MM.1S (cell line): Measurements from ENCODE around the gene RAB6B.

ENCODE experiments used
- DNase-seq: peaks from one replicate; pipeline ENCODE4 v3.0.0-alpha.2; 2015
- H2AFZ ChIP-seq: fragments of 300-600 bp; sonication (generic); 2 replicates; pipeline ENCODE4 v1.6.0; 2016; ENCODE audit warnings: antibody characterized with exemption, low read length
- H3F3A ChIP-seq: fragments of 300-600 bp; sonication (generic); 2 replicates; pipeline ENCODE4 v1.6.1; 2016; ENCODE audit warnings: mild to moderate bottlenecking, antibody characterized with exemption, low read length, moderate library complexity, mixed read lengths; ENCODE audit not compliant: insufficient read depth
- H3K27ac ChIP-seq: fragments of 300-600 bp; sonication (generic); 2 replicates; pipeline ENCODE4 v1.5.1; 2016; ENCODE audit warnings: mild to moderate bottlenecking, low read length
- H3K27me3 ChIP-seq: fragments of 300-600 bp; sonication (generic); replicated peaks from 2 replicates; pipeline ENCODE4 v1.6.0; 2016; ENCODE audit warnings: low read length; ENCODE audit not compliant: insufficient read depth
- H3K36me3 ChIP-seq: fragments of 300-600 bp; sonication (generic); replicated peaks from 2 replicates; pipeline ENCODE4 v1.6.1; 2016; ENCODE audit warnings: mild to moderate bottlenecking, low read length, mixed read lengths; ENCODE audit not compliant: insufficient read depth
- H3K4me1 ChIP-seq: fragments of 300-600 bp; sonication (generic); 2 replicates; pipeline ENCODE4 v1.6.1; 2016; ENCODE audit warnings: low read length, mixed read lengths
- H3K4me2 ChIP-seq: fragments of 300-600 bp; sonication (generic); 2 replicates; pipeline ENCODE4 v1.6.0; 2016; ENCODE audit warnings: low read depth, low read length
- H3K4me3 ChIP-seq: fragments of 300-600 bp; sonication (generic); 2 replicates; pipeline ENCODE4 v1.5.1; 2016; ENCODE audit warnings: low read length, mixed read lengths
- H3K79me2 ChIP-seq: fragments of 300-600 bp; sonication (generic); 2 replicates; pipeline ENCODE4 v1.6.1; 2016; ENCODE audit warnings: mixed run types, low read length, mixed read lengths
- H3K9ac ChIP-seq: fragments of 300-600 bp; sonication (generic); 2 replicates; pipeline ENCODE4 v1.6.1; 2016; ENCODE audit warnings: low read length, mixed read lengths
- H3K9me2 ChIP-seq: fragments of 300-600 bp; sonication (generic); replicated peaks from 2 replicates; pipeline ENCODE4 v1.6.1; 2016; ENCODE audit warnings: mild to moderate bottlenecking, low read length, mixed read lengths; ENCODE audit not compliant: insufficient read depth
- H3K9me3 ChIP-seq: fragments of 300-600 bp; sonication (generic); replicated peaks from 2 replicates; pipeline ENCODE4 v1.6.1; 2016; ENCODE audit warnings: mild to moderate bottlenecking, low read length, mixed read lengths; ENCODE audit not compliant: insufficient read depth
- H4K20me1 ChIP-seq: fragments of 300-600 bp; sonication (generic); 2 replicates; pipeline ENCODE4 v1.6.1; 2016; ENCODE audit warnings: mild to moderate bottlenecking, low read length, moderate library complexity, mixed read lengths; ENCODE audit not compliant: insufficient read depth
- EZH2 ChIP-seq: fragments of 300-600 bp; sonication (generic); optimal IDR thresholded peaks from 2 replicates; pipeline ENCODE3; 2017; ENCODE audit warnings: low read depth, mild to moderate bottlenecking, antibody characterized with exemption, low read length, mixed read lengths
- EZH2phosphoT487 ChIP-seq: fragments of 300-600 bp; sonication (generic); IDR thresholded peaks from 2 replicates; pipeline ENCODE4 v1.6.1; 2018; ENCODE audit warnings: antibody characterized with exemption, low read length
- TF ChIP-seq, protein P1 (sequence below): fragments of 300-600 bp; sonication (generic); IDR thresholded peaks from 2 replicates; pipeline ENCODE4 v1.5.1; 2016; ENCODE audit warnings: antibody characterized with exemption, low read length, mixed read lengths

The RAB6B gene

DNA sequence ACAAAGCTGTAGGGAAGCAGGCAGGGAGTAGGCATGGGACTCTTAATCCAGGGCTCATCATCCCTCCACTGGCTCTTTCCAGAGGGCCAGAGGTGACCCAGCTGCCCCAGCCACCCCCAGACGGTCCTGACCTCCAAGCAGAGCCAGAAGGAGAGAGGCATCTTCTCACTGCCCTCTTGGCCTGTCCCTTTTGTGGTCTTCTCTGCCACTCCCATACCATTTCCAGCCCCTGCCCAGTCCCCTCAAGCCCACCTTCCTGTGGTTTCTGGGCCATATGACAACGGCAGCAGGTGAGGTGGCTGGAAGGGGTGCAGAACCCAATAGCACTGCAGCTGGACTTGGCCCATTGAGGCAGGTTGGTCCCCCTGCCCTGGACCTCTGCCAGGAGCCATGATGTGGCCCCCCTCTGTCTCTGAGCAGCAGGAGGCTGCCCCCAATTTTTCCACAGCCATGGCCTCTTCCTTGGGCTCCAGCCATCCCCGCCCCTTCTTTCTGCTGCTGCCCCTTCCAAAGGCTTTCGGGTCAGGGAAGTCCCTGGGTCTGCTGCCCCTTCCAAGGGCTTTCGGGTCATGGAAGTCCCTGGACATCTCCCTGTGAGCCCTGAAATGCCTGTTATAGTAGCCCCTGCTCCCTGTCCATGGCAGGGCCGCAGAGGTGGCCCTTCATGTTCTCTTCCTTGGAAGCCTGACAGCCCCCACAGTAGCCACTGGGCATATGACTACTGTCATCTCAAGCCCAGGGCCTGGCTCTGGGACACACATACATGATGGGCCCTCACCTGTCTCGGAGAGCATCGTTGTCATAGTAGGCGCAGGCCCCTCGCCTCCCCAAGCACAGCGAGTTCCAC, 39.5 kb upstream of the RAB6B start:
- TF ChIP-seq, protein P1, sequence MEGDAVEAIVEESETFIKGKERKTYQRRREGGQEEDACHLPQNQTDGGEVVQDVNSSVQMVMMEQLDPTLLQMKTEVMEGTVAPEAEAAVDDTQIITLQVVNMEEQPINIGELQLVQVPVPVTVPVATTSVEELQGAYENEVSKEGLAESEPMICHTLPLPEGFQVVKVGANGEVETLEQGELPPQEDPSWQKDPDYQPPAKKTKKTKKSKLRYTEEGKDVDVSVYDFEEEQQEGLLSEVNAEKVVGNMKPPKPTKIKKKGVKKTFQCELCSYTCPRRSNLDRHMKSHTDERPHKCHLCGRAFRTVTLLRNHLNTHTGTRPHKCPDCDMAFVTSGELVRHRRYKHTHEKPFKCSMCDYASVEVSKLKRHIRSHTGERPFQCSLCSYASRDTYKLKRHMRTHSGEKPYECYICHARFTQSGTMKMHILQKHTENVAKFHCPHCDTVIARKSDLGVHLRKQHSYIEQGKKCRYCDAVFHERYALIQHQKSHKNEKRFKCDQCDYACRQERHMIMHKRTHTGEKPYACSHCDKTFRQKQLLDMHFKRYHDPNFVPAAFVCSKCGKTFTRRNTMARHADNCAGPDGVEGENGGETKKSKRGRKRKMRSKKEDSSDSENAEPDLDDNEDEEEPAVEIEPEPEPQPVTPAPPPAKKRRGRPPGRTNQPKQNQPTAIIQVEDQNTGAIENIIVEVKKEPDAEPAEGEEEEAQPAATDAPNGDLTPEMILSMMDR: no peak
- TF ChIP-seq EZH2 (no peak), EZH2phosphoT487 (no peak)
- H2AFZ ChIP-seq: no peak overlapping the region
- DNase-seq: no peak

DNA sequence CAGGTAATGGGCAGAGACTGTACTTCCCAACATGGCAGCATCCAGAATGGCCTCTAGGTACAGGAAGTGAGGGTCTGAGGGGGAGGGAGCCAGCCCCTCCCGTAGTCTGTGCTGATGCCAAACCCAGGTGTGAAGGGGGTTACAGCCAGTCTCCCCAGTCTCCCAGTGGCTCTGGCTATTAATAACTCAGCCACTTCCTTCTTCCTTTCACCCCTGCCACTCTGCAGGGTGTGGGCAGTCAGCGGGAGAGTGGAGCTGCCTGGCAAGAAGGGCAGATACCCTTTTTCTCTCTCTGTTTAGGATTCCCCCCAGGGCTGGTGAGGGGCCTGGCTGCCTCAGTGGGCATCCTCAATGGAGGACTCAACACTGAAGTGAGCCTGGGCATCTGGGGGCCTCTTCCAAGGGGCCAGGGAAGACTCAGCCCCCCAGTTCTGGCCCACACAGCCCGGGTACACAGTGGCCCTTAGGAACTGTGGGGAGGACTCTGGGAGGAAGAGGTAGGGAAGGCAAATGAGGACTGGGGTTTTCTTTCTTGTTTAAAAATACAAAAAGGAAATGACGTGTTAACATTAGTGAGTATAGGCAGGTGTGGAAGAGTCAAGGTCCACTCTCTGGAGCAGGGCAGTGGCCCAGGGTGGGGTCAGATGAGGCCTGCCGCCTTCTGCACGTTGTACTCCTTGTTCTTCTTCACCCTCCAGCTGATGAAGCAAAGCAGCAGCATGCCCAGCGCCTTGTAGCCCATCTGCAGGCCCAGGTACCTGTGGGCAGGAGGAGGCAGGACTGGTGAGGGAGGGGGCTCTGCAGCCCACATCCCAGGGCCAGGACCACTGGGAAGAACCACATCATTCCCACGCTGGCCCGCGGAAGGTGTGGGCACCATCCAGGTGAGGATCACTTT, 38.6 kb upstream of the RAB6B start:
- Histone ChIP-seq H3K79me2 (no peaks in the 10 kb centered on the region), H3K9ac (no peak overlapping the region), H3F3A (no peaks in the 10 kb centered on the region), H3K27me3 (no peaks in the 10 kb centered on the region), H3K4me2 (no peak overlapping the region), H4K20me1 (no peaks in the 10 kb centered on the region), H3K9me2 (no peaks in the 10 kb centered on the region), H3K36me3 (no peaks in the 10 kb centered on the region), H2AFZ (no peak overlapping the region), H3K4me3 (no peak overlapping the region), H3K27ac (no peak overlapping the region), H3K4me1 (no peaks in the 10 kb centered on the region), H3K9me3 (no peaks in the 10 kb centered on the region)
- no peak for TF ChIP-seq EZH2phosphoT487
- TF ChIP-seq, protein P1: no peak
- no peak for TF ChIP-seq EZH2
- no peak for DNase-seq

More for the DNA sequence above, 39.5 kb upstream of the RAB6B start:
- Histone ChIP-seq H3K9me2 (no peaks in the 10 kb centered on the region), H3F3A (no peaks in the 10 kb centered on the region), H3K9ac (no peak overlapping the region), H3K36me3 (no peaks in the 10 kb centered on the region), H3K79me2 (no peaks in the 10 kb centered on the region), H3K27me3 (no peaks in the 10 kb centered on the region), H3K4me3 (no peak overlapping the region), H3K9me3 (no peaks in the 10 kb centered on the region), H3K4me2 (no peak overlapping the region), H4K20me1 (no peaks in the 10 kb centered on the region), H3K4me1 (no peaks in the 10 kb centered on the region), H3K27ac (no peak overlapping the region)

DNA sequence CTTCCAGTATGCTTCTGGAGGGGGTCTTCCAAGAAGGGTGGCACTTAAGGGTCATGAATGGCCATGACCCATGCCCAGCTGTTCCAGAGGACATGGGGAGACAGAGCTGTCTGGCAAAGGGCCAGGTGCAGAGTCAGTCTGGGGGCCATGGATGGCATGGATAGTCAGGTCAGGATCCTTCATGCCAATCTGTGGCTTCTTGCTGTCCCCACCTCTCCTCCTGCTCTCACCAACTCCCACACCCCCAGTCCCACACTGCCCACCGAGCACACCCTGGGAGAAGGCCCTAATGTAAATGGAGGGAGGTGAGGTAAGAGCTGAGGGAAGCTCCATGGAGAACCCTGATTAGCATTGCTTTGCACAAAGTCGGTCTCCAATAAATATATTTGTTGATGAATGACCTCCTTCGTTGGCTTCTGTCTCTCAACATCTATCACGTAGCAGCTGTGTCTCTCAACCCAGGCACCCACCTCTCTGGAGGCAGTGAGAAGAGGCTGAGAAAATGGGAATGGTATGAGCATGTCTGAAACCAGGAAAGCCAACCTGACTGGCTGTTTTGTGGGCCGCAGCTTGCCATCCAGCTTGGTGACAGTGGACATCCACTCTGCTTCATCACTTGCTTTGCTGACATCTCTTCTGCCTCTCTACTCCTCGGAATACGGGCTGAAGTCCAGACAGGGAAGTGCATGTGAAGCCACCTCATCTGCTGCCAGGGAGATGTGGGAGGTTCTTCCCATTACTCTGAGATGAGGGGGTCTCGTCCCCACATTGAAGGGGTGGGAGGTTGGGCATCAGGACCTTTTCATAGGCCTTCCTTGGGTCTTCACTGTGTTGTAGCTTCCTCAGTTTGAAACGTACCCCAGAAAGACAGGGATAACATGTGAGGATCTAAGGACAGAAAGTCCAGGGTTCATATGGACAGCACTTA, 37.7 kb upstream of the RAB6B start:
- H3K27ac ChIP-seq: no peak overlapping the region
- H3K4me1 ChIP-seq: no peaks in the 10 kb centered on the region

More for the DNA sequence above, 37.7 kb upstream of the RAB6B start:
- no peak overlapping the region for H3K9ac ChIP-seq
- no peaks in the 10 kb centered on the region for H3K9me3 ChIP-seq
- H3K4me2 ChIP-seq: no peak overlapping the region
- no peaks in the 10 kb centered on the region for H3K79me2 ChIP-seq
- no peak overlapping the region for H2AFZ ChIP-seq
- H3K36me3 ChIP-seq: no peaks in the 10 kb centered on the region
- H3K9me2 ChIP-seq: no peaks in the 10 kb centered on the region
- no peaks in the 10 kb centered on the region for H3F3A ChIP-seq
- TF ChIP-seq, protein P1: no peak
- TF ChIP-seq EZH2phosphoT487 (no peak), EZH2 (no peak)
- no peaks in the 10 kb centered on the region for H3K27me3 ChIP-seq
- H4K20me1 ChIP-seq: no peaks in the 10 kb centered on the region
- DNase-seq: no peak
- H3K4me3 ChIP-seq: no peak overlapping the region
